Panc1 (cell line): ENCODE measurements around the gene PHRF1. TPM values are rescaled to one million over a fixed set of nuclear protein-coding genes. Genes with fewer than 3 reads are reported as not detected.

ENCODE experiments used
- ATAC-seq: fragments of 200-7000 bp; cut with Tn5 transposase; 2 replicates; pipeline ENCODE4 v1.9.1; 2020; ENCODE audit warnings: mild to moderate bottlenecking, moderate library complexity
- BruUV-seq: library from RNA; stranded (reverse); fragments of 400-500 nt; replicated peaks from 2 replicates; lab custom pipeline; 2021; lab: Mats Ljungman, UMichigan
- CTCF ChIA-PET: fragments of 300-600 bp; sonication (Branson Sonifier 250); formaldehyde crosslinking; loops from one replicate; lab custom pipeline; 2022; ENCODE audit warnings: antibody characterized with exemption; lab: Charles Lee
- POLR2A ChIA-PET: fragments of 300-600 bp; sonication (Branson Sonifier 250); formaldehyde crosslinking; loops from one replicate; lab custom pipeline; 2022; ENCODE audit warnings: antibody characterized with exemption; lab: Charles Lee
- DNase-seq: peaks from one replicate; pipeline ENCODE4 v3.0.0-alpha.2; 2010; ENCODE audit warnings: low read depth, low spot score
- H3K27ac ChIP-seq: 2 replicates; pipeline ENCODE4 v1.5.1; 2011; ENCODE audit warnings: mild to moderate bottlenecking, low read length, inconsistent platforms
- H3K27me3 ChIP-seq: fragments of 200-500 bp; sonication (Bioruptor generic); 2 replicates; pipeline ENCODE4 v1.6.0; 2014; ENCODE audit warnings: low read length, inconsistent platforms; ENCODE audit not compliant: control insufficient read depth, insufficient read depth
- H3K36me3 ChIP-seq: fragments of 200-500 bp; sonication (Bioruptor generic); 2 replicates; pipeline ENCODE4 v1.5.1; 2014; ENCODE audit warnings: inconsistent platforms, mild to moderate bottlenecking, low read length, moderate library complexity; ENCODE audit not compliant: control insufficient read depth, insufficient read depth
- H3K4me1 ChIP-seq: 2 replicates; pipeline ENCODE4 v1.5.1; 2011; ENCODE audit warnings: inconsistent platforms, mild to moderate bottlenecking, low read length, moderate library complexity; ENCODE audit not compliant: control insufficient read depth, insufficient read depth
- H3K4me3 ChIP-seq, 2 experiments: 2 replicates each; pipeline ENCODE4 v1.5.1; 2011 to 2012; ENCODE audit warnings: low read depth in 2 of 2, low read length in 2 of 2, mild to moderate bottlenecking in 2 of 2, inconsistent platforms in 1 of 2, moderate library complexity in 1 of 2
- H3K9me3 ChIP-seq: fragments of 200-500 bp; sonication (Bioruptor generic); 2 replicates; pipeline ENCODE4 v1.5.1; 2014; ENCODE audit warnings: low read depth, mild to moderate bottlenecking, inconsistent platforms, low read length, moderate library complexity; ENCODE audit not compliant: control insufficient read depth, insufficient read depth
- CTCF ChIP-seq: fragments of 450-650 bp; IDR thresholded peaks from 2 replicates; pipeline ENCODE4 v1.5.1; 2017; ENCODE audit warnings: mild to moderate bottlenecking
- POLR2AphosphoS5 ChIP-seq: IDR thresholded peaks from 2 replicates; pipeline ENCODE4 v1.6.1; 2012; ENCODE audit warnings: mild to moderate bottlenecking, low read depth, low read length, moderate library complexity
- REST ChIP-seq, 2 experiments: IDR thresholded peaks; 2 replicates each; pipeline ENCODE4 v1.6.1; 2011 to 2012; ENCODE audit warnings: low read depth in 2 of 2, control low read depth in 1 of 2, low read length in 1 of 2, mild to moderate bottlenecking in 1 of 2, moderate library complexity in 1 of 2; ENCODE audit not compliant: insufficient read depth in 1 of 2
- SIN3A ChIP-seq: IDR thresholded peaks from 2 replicates; pipeline ENCODE4 v1.6.1; 2012; ENCODE audit warnings: low read depth, mild to moderate bottlenecking, low read length, moderate library complexity, borderline replicate concordance; ENCODE audit not compliant: insufficient read depth
- TCF7L2 ChIP-seq: IDR thresholded peaks from 2 replicates; pipeline ENCODE4 v1.6.1; 2011; ENCODE audit warnings: mild to moderate bottlenecking, low read depth, low read length, inconsistent platforms
- in situ Hi-C: cut with HindIII; loops from 2 replicates; pipeline ENCODE4 v1.10.0; 2016; ENCODE audit warnings: low sequenced_read_pairs, low pct_unique_long_range_greater_than_20kb
- intact Hi-C: fragments of 100-400 bp; cut with micrococcal nuclease; formaldehyde crosslinking; loops from one replicate; pipeline ENCODE4 v1.10.0; 2022; ENCODE audit not compliant: unreplicated experiment
- total RNA-seq: library from RNA; stranded (reverse); gene quantifications from one replicate; pipeline ENCODE4 v1.2.1, GENCODE V29; 2021; ENCODE audit not compliant: unreplicated experiment

The PHRF1 gene
- total RNA-seq, 1 experiment from 2014 or later: 90.6 TPM

- no peak overlapping the region for H3K27ac ChIP-seq
- CTCF ChIA-PET: no interaction called here
- no peak for ATAC-seq
Measured at GRCh38 chr11:605286-606129, 29.2 kb downstream of the PHRF1 start.

GRCh38 chr11:606245-606644 is 30.0 kb downstream of the PHRF1 start:
- intact Hi-C loops (no loop called here), in situ Hi-C loops (no loop called here)
- CTCF ChIA-PET: no interaction called here
- ATAC-seq (peak; percentile 55), DNase-seq (no peak)
- Histone ChIP-seq H3K36me3 (peaks cover 29% of the 10 kb centered on the region), H3K4me3 (no peak overlapping the region), H3K9me3 (no peaks in the 10 kb centered on the region), H3K4me1 (no peaks in the 10 kb centered on the region), H3K27ac (no peak overlapping the region), H3K27me3 (no peaks in the 10 kb centered on the region)
- TF ChIP-seq POLR2AphosphoS5 (no peak), REST (IDR thresholded peaks at IDR 0.05; ENCODE audit: insufficient read depth in 1 of 2, low read depth in 2 of 2, low read length in 1 of 2) (0 out of 4 replicates have a peak, but pooled peaks of 1 of the 2 experiments have one; percentile 21), SIN3A (no peak), CTCF (no peak)
- BruUV-seq: no TSS peak
- POLR2A ChIA-PET: no interaction called here

More at GRCh38 chr11:605286-606129, 29.2 kb downstream of the PHRF1 start:
- Histone ChIP-seq H3K9me3 (no peaks in the 10 kb centered on the region), H3K4me1 (no peaks in the 10 kb centered on the region), H3K27me3 (no peaks in the 10 kb centered on the region), H3K4me3 (no peak overlapping the region), H3K36me3 (peaks cover 24% of the 10 kb centered on the region)
- TF ChIP-seq CTCF (no peak), POLR2AphosphoS5 (no peak), REST (IDR thresholded peaks at IDR 0.05; ENCODE audit: insufficient read depth in 1 of 2, low read depth in 2 of 2, low read length in 1 of 2) (no peak), SIN3A (no peak), TCF7L2 (no peak)
- intact Hi-C loops (no loop called here), in situ Hi-C loops (no loop called here)
- POLR2A ChIA-PET: no interaction called here
- DNase-seq: no peak
- no TSS peak for BruUV-seq
